ENCODE results near the gene ADAMTS9. TPM values are rescaled to one million over a fixed set of nuclear protein-coding genes. Genes with fewer than 3 reads are reported as not detected.

ADAMTS9 gene
- total and polyA plus RNA-seq, 2 experiments from 2014 or later, result 0.31 to 0.81 TPM

- Histone ChIP-seq H3K4me1 (ENCODE audit: insufficient read depth) (peaks cover 31% of the 10 kb centered on the region), H4K20me1 (replicated peaks; ENCODE audit: insufficient read depth) (no peaks in the 10 kb centered on the region), H3K36me3 (ENCODE audit: insufficient read depth) (no peaks in the 10 kb centered on the region), H3K4me3 (peak overlapping the region; percentile 45), H3K27ac (ENCODE audit: low read depth) (no peak overlapping the region), H3K27me3 (ENCODE audit: insufficient read depth) (peaks cover 13% of the 10 kb centered on the region; the same call in 1 of the 2 replicates), H3K4me2 (peak overlapping the region; percentile 75), H2AFZ (peak overlapping the region; percentile 100), H3K9me2 (ENCODE audit: insufficient read depth) (no peaks in the 10 kb centered on the region), H3K79me2 (replicated peaks; ENCODE audit: insufficient read depth) (no peaks in the 10 kb centered on the region), H3F3A (replicated peaks; ENCODE audit: low read depth) (no peaks in the 10 kb centered on the region)
- Mint-ChIP-seq H3K27me3 (ENCODE audit: insufficient read depth, low read depth, poor library complexity) (peaks cover 11% of the 10 kb centered on the region), H3K27ac (peak overlapping the region; percentile 80; the same call in 1 of the 2 replicates), H3K4me1 (peaks cover 37% of the 10 kb centered on the region), H3K36me3 (ENCODE audit: low read depth) (no peaks in the 10 kb centered on the region), H3K4me3 (peak overlapping the region; percentile 59), H3K9me3 (no peaks in the 10 kb centered on the region)
- TF ChIP-seq CTCF (conservative IDR thresholded peaks at IDR 0.05; ENCODE audit: low read depth in 2 of 2) (no peak), ETS1 (IDR thresholded peaks at IDR 0.05) (no peak), CREB1 (CRISPR knock-in tag; IDR thresholded peaks at IDR 0.05; ENCODE audit: low read depth) (no peak), ZNF331 (CRISPR knock-in tag; IDR thresholded peaks at IDR 0.05; ENCODE audit: low read depth) (no peak), EZH2 (IDR thresholded peaks at IDR 0.05; ENCODE audit: low read depth, unreplicated experiment) (no peak), REST (IDR thresholded peaks at IDR 0.05; ENCODE audit: unreplicated experiment) (no peak), JUNB (IDR thresholded peaks at IDR 0.05; ENCODE audit: unreplicated experiment) (no peak), STAT1 (IDR thresholded peaks at IDR 0.05; ENCODE audit: unreplicated experiment) (no peak), ZNF462 (CRISPR knock-in tag; IDR thresholded peaks at IDR 0.05) (no peak), POLR2AphosphoS5 (IDR thresholded peaks at IDR 0.05; ENCODE audit: low read depth) (no peak), EZH2phosphoT487 (IDR thresholded peaks at IDR 0.05; ENCODE audit: unreplicated experiment) (no peak), ZNF114 (CRISPR knock-in tag; IDR thresholded peaks at IDR 0.05) (no peak), NANOG (IDR thresholded peaks at IDR 0.05; ENCODE audit: borderline replicate concordance) (no peak)
- DNase-seq (ENCODE audit: low spot score) (peak; percentile 97), ATAC-seq (peak; percentile 95)
Observed at GRCh38 chr3:64489361-64490044, 198.3 kb downstream of the ADAMTS9 start.
